GM18870 (cell line): Measurements from ENCODE around the gene MCRIP1.

Source experiments
- ATAC-seq: cut with Tn5 transposase; IDR thresholded peaks from one replicate; pipeline ENCODE4 v1.9.1; 2021; ENCODE audit warnings: moderate library complexity; ENCODE audit not compliant: unreplicated experiment

Gene MCRIP1

GRCh38 chr17:81821603-81822311 is 11.3 kb downstream of the MCRIP1 start:
- ATAC-seq, result no peak

DNA sequence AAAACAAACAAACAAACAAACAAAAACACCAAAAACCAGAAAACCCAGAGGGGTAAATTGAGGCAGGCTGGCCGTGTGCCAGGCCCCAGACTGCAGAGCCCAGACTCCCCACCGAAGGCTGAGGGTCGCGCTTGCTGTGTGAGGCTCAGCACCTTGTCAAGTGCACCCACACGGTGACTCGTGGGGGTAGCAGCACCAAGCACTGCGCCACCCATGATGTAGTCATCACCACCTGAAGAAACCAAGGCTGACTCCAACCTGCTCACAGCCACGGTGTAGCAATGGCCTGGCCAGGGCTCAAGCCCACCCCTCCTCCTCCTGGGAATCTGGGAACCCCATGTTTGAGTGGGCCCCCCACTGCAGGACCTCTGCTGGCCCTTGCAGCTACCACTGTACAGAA is 11.9 kb downstream of the MCRIP1 start:
- ATAC-seq, result no peak

DNA sequence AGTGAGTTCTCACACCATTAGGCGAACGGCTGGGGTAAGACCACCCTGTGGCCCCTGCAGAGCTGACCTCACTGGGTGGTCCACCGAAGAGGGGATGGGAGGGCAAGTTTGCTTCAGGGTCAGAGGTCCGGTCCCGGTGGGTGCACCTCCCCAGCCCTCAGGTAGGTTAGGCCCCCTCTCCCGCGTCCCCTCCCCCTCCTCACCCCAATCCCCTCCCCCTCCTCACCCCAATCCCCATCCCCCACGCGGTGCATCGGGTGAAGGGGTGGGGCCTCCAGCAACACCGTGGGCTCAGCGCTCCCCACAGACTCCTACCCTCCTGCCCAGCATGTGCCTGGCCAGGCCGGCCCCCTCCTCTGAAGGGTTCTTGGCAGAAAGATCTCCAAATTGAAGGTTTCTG is 13.4 kb downstream of the MCRIP1 start:
- ATAC-seq, result no peak

- no peak for ATAC-seq
These were observed 15.3 kb downstream of the MCRIP1 start for GRCh38 chr17:81817758-81818147.

DNA sequence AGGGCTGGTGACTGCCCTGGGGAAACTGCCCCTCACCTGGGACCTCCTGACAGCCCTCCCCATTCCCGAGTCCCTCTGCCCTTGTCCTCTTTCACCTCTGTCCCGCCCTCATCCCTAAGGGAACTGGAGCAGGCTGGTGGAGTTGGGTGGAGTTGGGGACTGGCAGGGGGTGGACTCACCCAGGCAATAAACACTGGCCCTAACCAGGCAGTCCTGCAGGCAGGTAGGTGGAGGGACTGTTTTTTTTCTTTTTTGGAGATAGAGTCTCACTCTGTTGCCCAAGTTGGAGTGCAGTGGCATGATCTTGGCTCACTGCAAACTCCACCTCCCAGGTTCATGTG is 17.5 kb downstream of the MCRIP1 start:
- ATAC-seq, result no peak

GRCh38 chr17:81814748-81815645 is 18.1 kb downstream of the MCRIP1 start:
- ATAC-seq, result no peak

DNA sequence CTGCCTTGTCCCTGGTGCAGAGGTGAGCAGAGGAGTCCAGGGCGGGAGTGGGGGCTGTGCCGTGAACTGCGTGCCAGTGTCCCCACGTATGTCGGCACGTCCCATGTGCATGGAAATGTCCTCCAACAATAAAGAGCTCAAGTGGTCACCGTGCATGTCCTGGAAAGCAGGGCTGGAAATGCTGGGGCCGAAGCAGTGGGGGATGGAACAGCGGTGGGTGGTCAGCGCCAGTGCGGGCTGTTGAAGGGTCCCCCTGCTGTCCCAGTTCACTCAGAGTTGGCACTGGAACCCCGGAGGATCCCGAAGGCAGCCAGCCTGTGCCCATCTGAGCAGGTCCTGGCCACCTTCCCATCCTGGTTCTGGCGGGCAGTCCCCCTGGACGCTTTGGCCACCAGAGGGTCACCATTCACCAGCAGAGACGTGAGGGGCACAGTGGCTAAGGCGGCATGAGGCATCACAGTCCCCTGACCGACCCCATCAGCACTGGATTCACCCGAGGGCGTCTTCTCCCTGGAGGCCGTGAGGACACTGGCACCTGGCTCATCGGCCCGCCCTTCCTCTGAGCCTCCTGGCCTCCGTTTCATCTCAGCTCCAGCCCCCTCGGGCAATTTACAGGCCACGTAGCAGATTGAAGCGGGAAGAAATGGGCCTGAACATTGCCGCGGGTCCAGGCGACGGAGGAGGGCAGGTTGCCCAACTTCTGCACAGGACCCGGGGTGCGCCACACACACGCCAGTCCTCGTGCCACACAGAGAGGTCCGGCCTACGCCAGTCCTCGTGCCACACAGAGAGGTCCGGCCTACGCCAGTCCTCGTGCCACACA is 19.0 kb downstream of the MCRIP1 start:
- ATAC-seq, result no peak

DNA sequence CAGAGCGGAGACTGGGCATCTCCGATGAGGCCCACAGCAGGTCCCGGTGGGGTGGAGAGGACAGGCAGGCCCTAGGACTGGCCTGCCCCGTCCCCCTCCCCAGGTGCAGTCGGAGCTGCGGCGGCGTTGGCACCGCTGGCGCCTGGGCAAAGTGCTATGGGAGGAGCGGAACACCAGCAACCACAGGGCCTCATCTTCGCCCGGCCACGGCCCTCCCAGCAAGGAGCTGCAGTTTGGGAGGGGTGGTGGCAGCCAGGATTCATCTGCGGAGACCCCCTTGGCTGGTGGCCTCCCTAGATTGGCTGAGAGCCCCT is 19.8 kb downstream of the MCRIP1 start:
- no peak for ATAC-seq

DNA sequence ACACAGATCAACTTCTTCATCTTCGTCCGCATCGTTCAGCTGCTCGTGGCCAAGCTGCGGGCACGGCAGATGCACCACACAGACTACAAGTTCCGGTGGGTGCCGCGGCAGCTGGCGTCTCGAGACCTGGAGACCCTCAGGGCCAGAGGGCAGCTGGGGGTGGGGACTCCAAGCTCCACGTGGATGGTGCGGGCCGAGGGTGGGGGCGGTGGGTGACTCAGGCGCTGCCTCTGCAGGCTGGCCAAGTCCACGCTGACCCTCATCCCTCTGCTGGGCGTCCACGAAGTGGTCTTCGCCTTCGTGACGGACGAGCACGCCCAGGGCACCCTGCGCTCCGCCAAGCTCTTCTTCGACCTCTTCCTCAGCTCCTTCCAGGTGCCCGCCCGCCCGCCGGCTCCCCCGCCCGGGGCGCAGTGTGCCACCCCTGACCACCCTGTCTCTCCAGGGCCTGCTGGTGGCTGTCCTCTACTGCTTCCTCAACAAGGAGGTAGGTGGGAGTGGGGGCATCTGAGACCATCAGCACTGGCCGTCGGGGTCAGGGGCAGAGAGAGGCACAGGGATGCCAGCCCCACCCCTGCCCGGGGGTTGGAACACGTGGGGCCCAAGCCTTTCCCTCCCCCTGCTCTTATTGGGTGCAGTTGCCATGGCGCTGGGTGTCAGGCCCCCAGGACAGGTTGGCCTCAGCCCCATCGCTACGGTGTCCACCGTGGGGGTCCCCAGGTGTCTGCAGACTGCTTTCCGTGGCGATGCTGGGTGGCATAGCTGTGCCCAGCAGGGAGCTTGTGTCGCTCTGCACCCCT is 20.3 kb downstream of the MCRIP1 start:
- ATAC-seq, result no peak

DNA sequence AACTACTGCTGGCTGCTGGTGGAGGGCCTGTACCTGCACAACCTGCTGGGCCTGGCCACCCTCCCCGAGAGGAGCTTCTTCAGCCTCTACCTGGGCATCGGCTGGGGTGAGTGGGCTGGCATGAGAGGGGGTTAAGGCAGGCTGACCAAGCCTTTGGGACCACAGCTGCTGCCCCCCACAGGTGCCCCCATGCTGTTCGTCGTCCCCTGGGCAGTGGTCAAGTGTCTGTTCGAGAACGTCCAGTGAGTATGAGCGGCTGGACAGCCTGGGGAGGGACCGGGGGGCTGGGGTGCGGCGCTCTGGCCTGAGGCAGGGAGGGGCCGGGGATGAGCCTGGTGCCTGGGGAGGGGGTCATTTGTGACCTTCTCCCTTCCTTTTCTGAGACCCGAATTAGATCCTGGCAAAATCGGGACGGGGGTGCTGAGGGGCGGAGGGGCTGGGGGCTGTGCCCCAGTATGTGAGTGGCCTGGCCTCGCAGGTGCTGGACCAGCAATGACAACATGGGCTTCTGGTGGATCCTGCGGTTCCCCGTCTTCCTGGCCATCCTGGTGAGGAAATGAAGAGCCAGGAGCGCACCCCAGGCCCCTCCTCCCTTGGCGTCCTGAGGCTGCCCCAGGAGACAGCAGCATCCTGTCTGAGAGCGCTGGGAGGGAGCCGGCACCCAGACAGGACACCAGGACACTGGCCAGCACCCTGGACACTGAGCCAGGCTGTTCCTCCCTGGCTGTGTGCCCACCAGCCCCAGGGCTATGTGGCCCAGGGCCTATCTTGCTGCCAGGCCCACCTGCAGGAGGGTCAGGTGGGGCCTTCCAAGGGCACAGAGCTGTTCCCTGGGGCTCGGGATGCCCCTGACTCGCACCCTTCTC is 21.2 kb downstream of the MCRIP1 start:
- no peak for ATAC-seq

DNA sequence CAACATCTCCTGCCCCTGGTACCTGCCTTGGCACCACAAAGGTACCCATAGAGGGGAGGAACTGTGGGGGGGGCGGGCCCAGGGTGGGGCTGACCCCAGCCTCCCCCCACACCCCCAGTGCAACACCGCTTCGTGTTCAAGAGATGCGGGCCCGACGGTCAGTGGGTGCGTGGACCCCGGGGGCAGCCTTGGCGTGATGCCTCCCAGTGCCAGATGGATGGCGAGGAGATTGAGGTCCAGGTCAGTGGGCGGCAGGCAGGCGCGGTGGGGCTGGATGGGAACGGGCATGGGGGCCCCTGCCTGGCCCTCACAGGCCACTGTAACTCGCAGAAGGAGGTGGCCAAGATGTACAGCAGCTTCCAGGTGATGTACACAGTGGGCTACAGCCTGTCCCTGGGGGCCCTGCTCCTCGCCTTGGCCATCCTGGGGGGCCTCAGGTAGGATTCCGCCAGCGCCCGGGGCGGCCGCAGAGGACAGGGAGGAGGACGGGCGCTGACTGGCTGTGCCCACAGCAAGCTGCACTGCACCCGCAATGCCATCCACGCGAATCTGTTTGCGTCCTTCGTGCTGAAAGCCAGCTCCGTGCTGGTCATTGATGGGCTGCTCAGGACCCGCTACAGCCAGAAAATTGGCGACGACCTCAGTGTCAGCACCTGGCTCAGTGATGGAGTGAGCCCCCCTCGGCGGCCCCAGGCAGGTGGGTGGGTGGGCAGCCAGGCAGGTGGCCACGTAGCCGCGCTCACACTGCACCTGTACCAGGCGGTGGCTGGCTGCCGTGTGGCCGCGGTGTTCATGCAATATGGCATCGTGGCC is 22.0 kb downstream of the MCRIP1 start:
- ATAC-seq, result no peak

- ATAC-seq, result no peak
These were observed 22.6 kb downstream of the MCRIP1 start for GRCh38 chr17:81810476-81810875.

GRCh38 chr17:81809556-81809998 is 23.5 kb downstream of the MCRIP1 start:
- ATAC-seq, result no peak

DNA sequence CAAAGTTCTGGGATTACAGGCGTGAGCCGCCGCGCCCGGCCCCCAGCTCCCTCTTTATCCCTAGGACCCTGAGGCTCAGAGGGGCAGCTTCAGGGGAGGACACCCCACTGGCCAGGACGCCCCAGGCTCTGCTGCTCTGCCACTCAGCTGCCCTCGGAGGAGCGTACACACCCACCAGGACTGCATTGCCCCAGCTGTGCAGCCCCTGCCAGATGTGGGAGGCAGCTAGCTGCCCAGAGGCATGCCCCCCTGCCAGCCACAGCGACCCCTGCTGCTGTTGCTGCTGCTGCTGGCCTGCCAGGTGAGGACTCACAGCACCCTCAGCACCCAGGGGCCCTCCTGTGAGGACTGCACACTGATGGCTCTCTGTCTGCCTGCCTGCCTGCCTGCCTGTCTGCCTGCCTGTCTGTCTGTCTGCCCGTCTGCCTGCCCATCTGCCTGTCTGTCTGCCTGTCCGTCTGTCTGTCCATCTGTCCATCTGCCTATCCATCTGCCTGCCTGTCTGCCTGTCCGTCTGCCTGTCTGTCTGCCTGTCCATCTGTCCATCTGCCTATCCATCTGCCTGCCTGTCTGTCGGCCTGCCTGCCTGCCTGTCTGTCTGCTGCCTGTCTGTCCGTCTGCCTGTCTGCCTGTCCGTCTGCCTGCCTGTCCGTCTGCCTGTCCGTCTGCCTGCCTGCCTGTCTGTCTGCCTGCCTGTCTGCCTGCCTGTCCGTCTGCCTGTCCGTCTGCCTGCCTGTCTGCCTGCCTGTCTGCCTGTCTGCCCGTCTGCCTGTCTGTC is 24.1 kb downstream of the MCRIP1 start:
- no peak for ATAC-seq

DNA sequence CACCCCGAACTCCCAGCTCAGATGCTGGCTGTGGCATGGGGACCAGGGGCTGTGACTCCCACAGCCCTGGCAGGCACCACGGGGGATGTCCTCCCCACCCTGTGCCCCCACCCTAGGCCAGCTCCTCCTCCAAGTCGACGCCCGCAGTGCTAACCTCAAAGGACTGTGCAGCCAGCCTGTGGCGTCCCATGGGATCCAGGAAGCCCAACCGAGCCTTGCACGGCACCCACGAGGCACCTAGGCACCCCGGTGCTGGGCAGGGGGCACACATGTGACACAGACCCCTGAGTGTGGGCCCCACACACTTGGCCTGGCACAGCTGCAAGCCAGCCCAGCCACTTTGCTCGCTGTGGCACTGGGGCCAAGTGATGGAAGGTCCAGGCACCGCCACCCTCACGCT is 25.3 kb downstream of the MCRIP1 start:
- ATAC-seq, result no peak

- ATAC-seq, result no peak
These were observed 25.8 kb downstream of the MCRIP1 start for GRCh38 chr17:81807210-81807719.

GRCh38 chr17:81806461-81807209 is 26.5 kb downstream of the MCRIP1 start:
- ATAC-seq, result no peak
